Breast epithelium (tissue), 4 donors: ENCODE measurements around the gene HCFC1. TPM values are rescaled to one million over a fixed set of nuclear protein-coding genes. Genes with fewer than 3 reads are reported as not detected.

Experiments
- DNase-seq, 2 donors: peaks; one replicate each; pipeline ENCODE4 v3.0.0-alpha.2; 2019; ENCODE audit warnings: low spot score in 2 of 2
- H3K27ac ChIP-seq, 2 donors: fragments of 200-600 bp; sonication (generic) in 1 of 2; one replicate each; pipeline ENCODE4 v1.5.1; 2016 to 2019; ENCODE audit warnings: mild to moderate bottlenecking in 1 of 2
- H3K27me3 ChIP-seq, 2 donors: fragments of 200-600 bp; sonication (generic) in 1 of 2; one replicate each; pipeline versions ENCODE4 v1.5.1 to v1.6.0; 2017 to 2019; ENCODE audit warnings: control low read depth in 1 of 2, mild to moderate bottlenecking in 1 of 2
- H3K36me3 ChIP-seq: fragments of 200-600 bp; one replicate; pipeline ENCODE4 v1.5.1; 2019
- H3K4me1 ChIP-seq, 2 donors: fragments of 200-600 bp; sonication (generic); one replicate each; pipeline ENCODE4 v1.5.1; 2016 to 2019; ENCODE audit warnings: control low read depth in 1 of 2
- H3K4me3 ChIP-seq, 3 donors: fragments of 200-600 bp; sonication (generic); 1 replicate in 2 of 3; 2 replicates in 1 of 3; pipeline ENCODE4 v1.5.1; 2016 to 2019; ENCODE audit warnings: mild to moderate bottlenecking in 3 of 3, moderate library complexity in 2 of 3
- H3K9me3 ChIP-seq, 2 donors: fragments of 200-600 bp; sonication (generic) in 1 of 2; one replicate each; pipeline ENCODE4 v1.5.1; 2016 to 2019; ENCODE audit warnings: control low read depth in 1 of 2
- POLR2A ChIP-seq: fragments of 450-650 bp; IDR thresholded peaks from one replicate; pipeline ENCODE4 v1.6.1; 2016; ENCODE audit warnings: antibody characterized with exemption, mild to moderate bottlenecking, moderate library complexity
- POLR2AphosphoS5 ChIP-seq, 3 donors: sonication (generic); formaldehyde crosslinking; IDR thresholded peaks; one replicate each; pipeline ENCODE4 v1.6.1; 2017; ENCODE audit warnings: antibody characterized with exemption in 3 of 3
- intact Hi-C: fragments of 100-400 bp; cut with DNase I; formaldehyde crosslinking; loops from one replicate; pipeline ENCODE4 v1.15.1; 2023; ENCODE audit warnings: low total_unique reads
- total RNA-seq, 3 donors: library from RNA; depleted of rRNA; stranded (reverse); fragments of >200 nt; gene quantifications; one replicate each; pipeline ENCODE4 v1.1.0, GENCODE V29; 2016
- TF ChIP-seq, protein P1 (sequence below), 3 donors: fragments of 450-650 bp; IDR thresholded peaks; one replicate each; pipeline ENCODE4 v1.5.1; 2016 to 2017; ENCODE audit warnings: antibody characterized with exemption in 3 of 3, mild to moderate bottlenecking in 3 of 3, moderate library complexity in 3 of 3

HCFC1 gene
- total RNA-seq, 3 donors from 2014 or later = 20.2 to 23.0 (median 22.6) TPM

- Histone ChIP-seq H3K4me1 (no peaks in the 10 kb centered on the region), H3K27ac (peak overlapping the region in 1 of 2 donors; percentile 52), H3K36me3 (no peaks in the 10 kb centered on the region), H3K9me3 (no peaks in the 10 kb centered on the region), H3K27me3 (peaks cover 0 to 14% of the 10 kb centered on the region in 2 donors), H3K4me3 (peak overlapping the region; percentile 62 to 88 (median 63))
- intact Hi-C loops = no loop called here
- TF ChIP-seq POLR2AphosphoS5 (IDR thresholded peaks at IDR 0.05) (no peak), POLR2A (no peak)
- TF ChIP-seq, protein P1, sequence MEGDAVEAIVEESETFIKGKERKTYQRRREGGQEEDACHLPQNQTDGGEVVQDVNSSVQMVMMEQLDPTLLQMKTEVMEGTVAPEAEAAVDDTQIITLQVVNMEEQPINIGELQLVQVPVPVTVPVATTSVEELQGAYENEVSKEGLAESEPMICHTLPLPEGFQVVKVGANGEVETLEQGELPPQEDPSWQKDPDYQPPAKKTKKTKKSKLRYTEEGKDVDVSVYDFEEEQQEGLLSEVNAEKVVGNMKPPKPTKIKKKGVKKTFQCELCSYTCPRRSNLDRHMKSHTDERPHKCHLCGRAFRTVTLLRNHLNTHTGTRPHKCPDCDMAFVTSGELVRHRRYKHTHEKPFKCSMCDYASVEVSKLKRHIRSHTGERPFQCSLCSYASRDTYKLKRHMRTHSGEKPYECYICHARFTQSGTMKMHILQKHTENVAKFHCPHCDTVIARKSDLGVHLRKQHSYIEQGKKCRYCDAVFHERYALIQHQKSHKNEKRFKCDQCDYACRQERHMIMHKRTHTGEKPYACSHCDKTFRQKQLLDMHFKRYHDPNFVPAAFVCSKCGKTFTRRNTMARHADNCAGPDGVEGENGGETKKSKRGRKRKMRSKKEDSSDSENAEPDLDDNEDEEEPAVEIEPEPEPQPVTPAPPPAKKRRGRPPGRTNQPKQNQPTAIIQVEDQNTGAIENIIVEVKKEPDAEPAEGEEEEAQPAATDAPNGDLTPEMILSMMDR (IDR thresholded peaks at IDR 0.05) = no peak
- no peak for DNase-seq
Observed at GRCh38 chrX:153934148-153934761, 37.4 kb downstream of the HCFC1 start.

- intact Hi-C loops = no loop called here
- Histone ChIP-seq H3K27me3 (peaks cover 0 to 14% of the 10 kb centered on the region in 2 donors), H3K4me1 (no peaks in the 10 kb centered on the region), H3K36me3 (no peaks in the 10 kb centered on the region), H3K9me3 (no peaks in the 10 kb centered on the region), H3K4me3 (peak overlapping the region; percentile 62 to 88 (median 63)), H3K27ac (no peak overlapping the region)
- DNase-seq = no peak
- TF ChIP-seq, protein P1 (IDR thresholded peaks at IDR 0.05) = no peak
- no peak for TF ChIP-seq POLR2AphosphoS5 (IDR thresholded peaks at IDR 0.05)
- TF ChIP-seq POLR2A = no peak
Observed at GRCh38 chrX:153933748-153934147, 37.9 kb downstream of the HCFC1 start.

DNA sequence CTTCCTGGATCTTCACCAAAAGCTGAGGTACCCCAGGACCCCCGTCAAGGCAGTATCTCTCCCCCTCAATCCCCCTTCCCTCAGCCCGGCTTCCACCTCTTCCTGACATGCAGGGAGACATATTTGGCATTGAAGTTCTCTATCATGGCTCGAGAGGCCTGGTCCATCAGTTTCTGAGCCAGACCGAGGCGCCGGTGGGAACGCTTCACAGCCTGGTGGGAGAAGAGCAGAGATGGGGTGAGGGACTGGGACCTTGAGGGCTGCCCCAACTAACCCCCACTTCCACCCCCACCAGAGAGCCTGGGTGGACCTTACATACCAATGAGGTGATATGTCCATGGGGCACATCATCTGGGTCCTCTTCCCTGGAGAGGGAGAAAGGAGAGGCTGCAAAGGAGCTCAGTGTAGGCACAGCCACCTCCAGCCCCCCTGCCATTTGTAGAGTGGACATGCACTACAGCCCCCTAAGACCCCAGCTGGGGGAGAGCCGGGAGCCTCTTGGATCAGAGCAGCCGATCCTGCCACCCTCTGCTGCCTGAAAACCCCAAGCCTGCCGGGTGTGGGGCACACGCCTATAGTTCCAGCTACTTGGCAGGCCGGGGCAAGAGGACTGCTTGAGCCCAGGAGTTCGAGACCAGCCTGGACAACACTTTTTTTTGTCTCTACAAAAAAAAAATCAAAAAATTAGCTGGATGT is 39.2 kb downstream of the HCFC1 start:
- intact Hi-C loops = no loop called here
- Histone ChIP-seq H3K4me3 (no peak overlapping the region), H3K27ac (no peak overlapping the region), H3K36me3 (no peaks in the 10 kb centered on the region), H3K4me1 (no peaks in the 10 kb centered on the region), H3K27me3 (peaks cover 0 to 19% of the 10 kb centered on the region in 2 donors), H3K9me3 (no peaks in the 10 kb centered on the region)
- no peak for DNase-seq
- TF ChIP-seq POLR2A (no peak), POLR2AphosphoS5 (IDR thresholded peaks at IDR 0.05) (no peak)
- TF ChIP-seq, protein P1 (IDR thresholded peaks at IDR 0.05) = no peak

DNA sequence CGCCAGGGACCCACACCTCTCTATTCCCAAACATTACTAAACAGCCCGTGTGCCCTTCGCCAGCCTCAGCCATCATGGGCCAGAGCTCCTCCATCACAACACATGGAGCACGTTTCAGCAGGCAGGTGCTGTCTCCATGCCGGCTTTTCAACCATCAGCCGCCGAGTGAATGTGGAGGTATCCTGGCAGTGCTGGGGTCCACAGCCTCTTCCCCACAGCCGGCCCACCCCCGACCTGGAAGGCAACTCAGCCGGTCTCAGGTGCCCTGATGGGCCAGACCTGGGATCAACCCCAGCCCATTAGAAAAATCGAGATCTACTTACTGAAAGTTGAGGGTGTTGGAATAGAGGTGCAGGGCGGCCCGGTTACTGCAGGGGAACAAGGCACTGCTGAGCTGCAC is 39.9 kb downstream of the HCFC1 start:
- H3K4me1 ChIP-seq = no peaks in the 10 kb centered on the region
- DNase-seq = no peak
- no peaks in the 10 kb centered on the region for H3K36me3 ChIP-seq
- no peak overlapping the region for H3K4me3 ChIP-seq
- intact Hi-C loops = no loop called here
- H3K27me3 ChIP-seq = peaks cover 0 to 21% of the 10 kb centered on the region in 2 donors
- H3K9me3 ChIP-seq = no peaks in the 10 kb centered on the region
- no peak for TF ChIP-seq POLR2A
- TF ChIP-seq, protein P1 (IDR thresholded peaks at IDR 0.05) = no peak
- TF ChIP-seq POLR2AphosphoS5 (IDR thresholded peaks at IDR 0.05) = no peak
- H3K27ac ChIP-seq = no peak overlapping the region

DNA sequence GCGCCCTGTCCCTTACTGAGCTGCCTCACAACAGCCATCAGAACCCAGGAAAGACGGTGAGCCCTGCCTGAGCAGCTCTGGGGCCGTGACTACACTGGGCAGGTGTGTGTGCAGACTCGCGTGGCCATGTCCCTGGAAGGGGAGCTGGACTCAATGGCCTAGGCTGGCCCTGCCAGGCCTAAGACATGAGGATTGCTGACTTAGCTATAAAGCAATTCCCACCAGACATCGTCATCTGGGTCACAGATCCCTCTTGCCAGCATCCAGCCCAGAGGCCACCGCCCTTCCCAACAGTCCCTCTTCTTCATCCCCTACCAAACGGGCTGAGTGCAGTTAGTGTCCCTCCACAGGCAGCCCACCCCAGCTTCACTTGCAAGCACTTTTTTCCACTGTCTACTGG is 40.5 kb downstream of the HCFC1 start:
- Histone ChIP-seq H3K9me3 (no peaks in the 10 kb centered on the region), H3K36me3 (no peaks in the 10 kb centered on the region), H3K27me3 (peaks cover 0 to 21% of the 10 kb centered on the region in 2 donors), H3K4me1 (no peaks in the 10 kb centered on the region), H3K27ac (no peak overlapping the region), H3K4me3 (no peak overlapping the region)
- no peak for DNase-seq
- TF ChIP-seq POLR2A = no peak
- TF ChIP-seq, protein P1 (IDR thresholded peaks at IDR 0.05) = no peak
- no peak for TF ChIP-seq POLR2AphosphoS5 (IDR thresholded peaks at IDR 0.05)
- intact Hi-C loops = no loop called here
